Activated CD4-positive, alpha-beta T cell treated with anti-CD3 and anti-CD28 coated beads, Interleukin-10, Interleukin-2, amounts not matched to agents 100 ng/mL and 50 ng/mL, durations not matched to agents 16 hours and 8 hours (primary cell): Measurements from ENCODE around the gene ABCG1.
A peak's percentile ranks its signal among the peaks of the same experiment; 100 is the strongest.

ENCODE experiments used
- DNase-seq: peaks from one replicate; pipeline ENCODE4 v3.0.0-alpha.2; 2020

The ABCG1 gene

DNA sequence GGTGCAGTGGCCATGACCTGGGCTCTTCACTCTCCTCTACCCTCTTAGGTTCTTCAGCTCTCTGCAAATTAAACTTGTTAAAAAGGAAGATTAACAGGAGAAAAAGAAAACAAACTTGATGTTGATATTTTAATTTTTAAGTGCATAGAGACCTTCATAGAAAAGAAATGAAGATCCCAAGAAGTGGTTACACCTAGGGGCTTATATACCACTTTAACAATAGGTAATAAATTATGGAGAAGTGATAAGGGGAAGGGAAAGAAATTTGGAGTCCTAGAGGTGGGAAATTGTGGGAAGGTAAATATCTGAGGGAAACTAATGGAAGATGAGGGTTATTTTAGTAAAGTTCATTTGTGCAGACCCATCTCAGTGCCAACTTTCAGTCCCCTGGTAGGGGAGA lies 112.7 kb downstream of the ABCG1 start:
- DNase-seq: no peak

- no peak for DNase-seq
These were observed 113.8 kb downstream of the ABCG1 start for GRCh38 chr21:42332557-42333317.

DNA sequence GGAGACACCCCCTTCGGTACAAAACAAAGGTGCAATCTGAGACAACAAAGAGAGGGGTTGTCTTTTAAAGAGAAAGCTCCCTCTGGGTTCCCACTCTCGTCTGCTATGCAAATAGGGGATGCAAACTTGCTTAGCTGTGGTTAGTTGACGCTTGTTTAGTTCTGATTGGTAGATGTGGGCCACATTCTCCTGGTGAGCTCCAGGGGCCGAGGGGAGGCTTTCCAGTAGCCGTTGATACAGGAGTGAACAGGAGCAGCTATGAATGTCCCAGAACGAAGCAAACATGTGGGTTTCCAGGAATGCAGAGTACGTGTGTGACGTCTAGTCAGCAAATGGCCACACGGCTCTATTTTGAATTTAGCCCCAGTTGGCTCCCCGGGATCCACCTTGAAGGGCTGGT lies 117.1 kb downstream of the ABCG1 start:
- DNase-seq: no peak

- DNase-seq: no peak
These were observed 118.3 kb downstream of the ABCG1 start for GRCh38 chr21:42337276-42337675.

- DNase-seq: peak; percentile 74
These were observed 119.1 kb downstream of the ABCG1 start for GRCh38 chr21:42337830-42338728.

DNA sequence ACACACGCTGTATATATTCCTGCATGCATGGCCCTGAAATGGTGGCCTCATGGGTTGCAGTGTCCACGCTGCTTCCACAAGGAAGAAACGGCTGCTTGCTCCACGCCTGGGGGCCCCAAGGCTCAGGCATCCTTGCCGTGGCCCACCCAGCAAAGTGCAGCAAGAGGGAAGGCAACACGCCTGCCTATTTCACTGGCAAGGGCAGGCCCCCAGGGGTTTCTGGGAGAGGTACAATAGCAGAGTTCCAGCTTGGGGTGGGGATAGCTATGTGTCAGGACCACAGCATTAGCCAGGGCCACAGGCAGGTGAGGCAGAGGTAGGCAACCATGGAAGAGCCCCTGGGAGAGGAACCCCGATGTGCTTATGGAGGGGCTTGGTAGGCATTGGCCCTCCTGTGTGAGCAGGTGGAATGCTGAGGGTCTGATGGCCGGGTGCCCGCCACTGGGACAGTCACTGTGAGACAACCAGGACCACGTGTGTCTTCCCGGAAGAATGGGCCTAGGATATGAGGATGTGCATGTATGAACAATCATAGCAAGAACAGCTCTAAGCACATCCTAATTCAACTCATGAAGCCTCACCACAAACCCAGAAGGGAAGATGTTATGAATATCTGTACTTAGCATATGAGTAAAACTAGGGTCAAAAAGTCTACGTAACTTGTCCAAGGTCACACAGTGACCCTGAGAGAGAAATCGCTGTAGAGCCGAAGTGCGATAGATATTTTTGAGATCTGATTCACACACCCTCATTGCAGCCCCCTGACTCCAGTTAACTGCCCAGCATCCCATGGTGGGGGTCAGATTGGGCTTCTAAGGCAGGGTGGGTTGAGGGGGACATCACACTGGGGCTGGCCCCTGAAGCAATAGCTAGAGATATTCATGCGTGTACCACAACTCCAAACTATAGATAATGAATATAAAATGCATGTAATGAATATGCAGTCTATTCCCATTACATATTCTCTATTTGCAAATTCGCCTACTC lies 120.1 kb downstream of the ABCG1 start:
- DNase-seq: peak; percentile 81

DNA sequence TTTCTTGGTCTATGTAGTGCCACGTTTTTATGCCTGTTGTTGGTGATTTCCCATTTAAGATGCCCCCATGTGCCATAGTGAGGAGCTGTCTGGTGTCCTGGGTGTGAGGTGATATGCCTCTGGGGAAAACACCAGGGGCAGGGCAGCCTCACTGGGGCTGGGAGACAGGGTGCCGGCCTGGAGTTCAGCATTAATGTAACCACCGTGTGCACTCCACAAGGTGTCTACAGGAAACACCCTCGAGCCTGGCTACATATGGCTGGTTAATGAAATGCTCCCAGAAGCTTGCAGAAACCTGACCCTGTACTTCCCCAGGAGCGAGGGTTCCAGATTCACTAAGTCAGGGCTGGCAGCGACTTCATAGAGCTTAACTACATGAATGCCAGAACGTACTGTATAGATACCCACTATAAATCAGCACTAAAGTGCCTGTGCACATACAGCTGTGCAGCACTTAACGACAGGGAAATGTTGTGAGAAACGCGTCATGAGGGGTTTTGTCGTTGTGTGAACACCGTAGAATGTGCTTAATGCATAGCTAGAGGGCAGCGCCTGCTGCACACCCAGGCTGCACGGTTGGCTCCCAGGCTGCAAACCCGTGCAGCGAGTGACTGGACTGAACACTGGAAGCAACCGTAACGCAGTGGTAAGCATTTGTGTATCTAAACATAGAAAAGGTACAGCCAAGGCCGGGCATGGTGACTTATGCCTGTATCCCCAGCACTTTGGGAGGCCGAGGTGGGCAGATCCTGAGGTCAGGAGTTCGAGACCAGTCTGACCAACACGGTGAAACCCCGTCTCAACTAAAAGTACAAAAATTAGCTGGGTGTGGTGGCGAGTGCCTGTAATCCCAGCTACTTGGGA lies 121.5 kb downstream of the ABCG1 start:
- no peak for DNase-seq

DNA sequence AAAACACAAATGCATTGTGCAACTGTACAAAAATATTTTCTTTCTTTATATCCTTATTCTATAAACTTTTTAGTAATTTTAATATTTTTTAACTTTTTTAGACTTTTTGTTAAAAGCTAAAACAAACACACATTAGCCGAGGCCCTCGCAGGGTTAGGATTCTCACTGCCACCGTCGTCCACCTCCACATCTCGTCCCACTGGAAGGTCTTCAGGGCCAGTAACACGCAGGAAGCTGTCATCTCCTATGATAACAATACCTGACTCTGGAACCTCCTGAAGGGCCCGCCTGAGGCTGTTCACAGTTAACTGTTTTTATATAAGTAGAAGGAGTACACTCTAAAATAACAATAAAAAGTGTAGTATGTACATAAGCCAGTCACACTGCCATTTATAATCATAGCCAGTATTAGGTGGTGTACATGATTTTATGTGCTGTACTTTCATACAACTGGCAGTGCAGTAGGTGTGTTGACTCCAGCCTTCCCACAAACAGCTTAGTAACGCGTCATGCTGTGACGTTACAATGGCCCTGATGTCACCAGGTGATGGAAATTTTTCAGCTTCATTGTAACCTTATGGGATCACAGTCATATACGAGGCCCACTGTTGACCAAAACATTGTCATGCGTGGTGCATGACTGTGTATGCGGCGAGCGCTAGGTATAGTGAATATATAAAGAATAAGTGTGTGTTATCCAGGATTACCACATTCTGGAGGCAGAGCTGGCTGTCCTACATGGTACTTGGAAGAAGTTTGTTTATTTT lies 123.0 kb downstream of the ABCG1 start:
- DNase-seq: no peak

GRCh38 chr21:42343101-42343500 lies 124.2 kb downstream of the ABCG1 start:
- no peak for DNase-seq

DNA sequence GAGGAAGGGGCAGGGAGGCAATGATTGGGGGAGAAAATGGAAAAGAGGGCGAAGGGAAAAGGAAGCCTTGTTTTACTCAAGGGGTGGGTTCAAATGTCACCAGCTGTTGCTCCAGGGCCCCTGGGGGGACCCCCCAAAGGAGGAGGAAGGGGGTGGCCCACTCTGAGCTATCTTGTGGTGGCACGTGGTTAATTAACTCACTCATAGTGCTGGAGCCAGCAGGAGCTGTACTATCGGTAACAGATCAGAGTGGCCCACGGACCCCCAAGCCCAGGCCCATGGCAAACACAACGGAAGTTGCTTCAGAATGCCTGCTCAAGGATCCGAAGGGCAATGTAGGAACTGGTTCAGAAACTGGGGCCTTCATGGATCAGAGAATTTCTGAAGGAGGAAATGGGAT lies 124.6 kb downstream of the ABCG1 start:
- DNase-seq: no peak

DNA sequence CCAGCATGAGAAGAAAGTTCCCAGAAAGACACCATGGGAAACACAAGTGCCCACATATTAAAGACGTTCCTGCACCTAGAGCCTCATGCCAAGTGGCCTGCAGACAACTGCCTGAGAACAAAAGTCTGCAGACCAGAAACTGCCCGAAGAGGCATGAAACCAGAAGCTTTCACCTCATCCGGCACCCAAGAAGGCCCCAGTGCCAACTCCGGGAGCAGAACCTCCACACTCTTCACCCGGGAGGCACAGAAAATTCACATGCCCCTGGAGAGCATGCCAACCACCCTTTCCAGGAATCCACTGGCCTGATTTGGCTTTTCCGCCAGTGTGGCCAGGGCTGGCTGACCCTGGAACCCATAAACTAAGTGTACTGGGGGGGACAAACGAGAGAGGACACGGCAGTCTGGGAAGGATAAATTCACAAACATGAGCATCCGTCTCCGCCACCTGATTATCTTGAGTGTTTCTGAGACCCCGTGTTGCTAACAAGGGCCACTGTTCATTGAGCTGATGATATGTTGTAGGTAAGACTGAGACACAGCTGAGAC lies 125.1 kb downstream of the ABCG1 start:
- no peak for DNase-seq

GRCh38 chr21:42344631-42345030 lies 125.7 kb downstream of the ABCG1 start:
- DNase-seq: no peak

DNA sequence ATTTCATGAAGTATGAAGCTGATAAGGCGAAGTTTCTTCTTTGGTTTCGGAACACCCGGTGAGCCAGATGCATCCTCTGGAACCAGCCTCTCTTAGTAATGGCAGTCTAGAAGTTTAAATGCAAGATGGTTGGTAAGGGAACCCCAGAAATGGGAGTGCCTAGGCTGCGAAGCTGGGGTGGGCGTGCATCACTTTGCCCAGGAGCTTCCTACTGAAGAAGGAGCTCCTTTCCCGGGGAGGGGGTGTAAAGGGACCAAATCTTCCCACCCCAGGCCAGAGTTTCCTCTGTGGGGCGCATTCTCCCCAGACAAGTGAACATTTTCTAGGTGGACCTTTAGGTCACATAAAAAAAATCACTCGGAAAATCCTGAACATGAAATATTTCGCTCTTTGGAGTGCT lies 127.5 kb downstream of the ABCG1 start:
- no peak for DNase-seq
